ENCODE data around the gene TXNRD2. TPM values are rescaled to one million over a fixed set of nuclear protein-coding genes. Genes with fewer than 3 reads are reported as not detected.

The TXNRD2 gene
- total RNA-seq, 2 experiments from 2014 or later: 24.7 to 28.9 TPM

- no peaks in the 10 kb centered on the region for H4K20me1 ChIP-seq (ENCODE audit: insufficient read depth, low read length)
- H3K4me3 ChIP-seq (ENCODE audit: low read depth, low read length, poor library complexity, severe bottlenecking): no peak overlapping the region
- intact Hi-C loops (cut with micrococcal nuclease; ENCODE audit: unreplicated experiment): loop anchor here (5.0 kb wide), 1 partner anchor 71 kb away; no protein-coding TSS in a partner anchor
- TF ChIP-seq CTCF (conservative IDR thresholded peaks at IDR 0.05; ENCODE audit: low read length) (no peak), EZH2phosphoT487 (IDR thresholded peaks at IDR 0.05; ENCODE audit: borderline replicate concordance, low read depth, low read length) (no peak)
- H3K36me3 ChIP-seq (ENCODE audit: insufficient read depth, low read length): no peaks in the 10 kb centered on the region; the same call in 1 of the 2 replicates
- POLR2A ChIA-PET: interaction anchor here (0.6 kb wide), 1 partner anchor 15 kb away, joined by 6 read pairs; no protein-coding TSS in a partner anchor
- no peak overlapping the region for H3K4me2 ChIP-seq (ENCODE audit: low read length)
- H2AFZ ChIP-seq (ENCODE audit: low read length): no peak overlapping the region
- no peaks in the 10 kb centered on the region for H3K79me2 ChIP-seq (ENCODE audit: insufficient read depth, low read depth, low read length)
- no peaks in the 10 kb centered on the region for H3K9me3 ChIP-seq (ENCODE audit: low read length)
- BruUV-seq (replicated peaks): no TSS peak
- peaks cover 13% of the 10 kb centered on the region for H3K4me1 ChIP-seq (ENCODE audit: insufficient read depth, low read length, poor library complexity, severe bottlenecking)
- DNase-seq (ENCODE audit: low spot score): no peak
- CTCF ChIA-PET (ENCODE audit: unreplicated experiment): no interaction called here
- no peaks in the 10 kb centered on the region for H3K9me2 ChIP-seq (ENCODE audit: insufficient read depth, low read length)
- no peak overlapping the region for H3K27ac ChIP-seq (ENCODE audit: low read depth, low read length, poor library complexity, severe bottlenecking)
Observed at GRCh38 chr22:19913337-19913936, 28.2 kb downstream of the TXNRD2 start.

- no peak overlapping the region for H3K4me2 ChIP-seq (ENCODE audit: low read length)
- H3K36me3 ChIP-seq (ENCODE audit: insufficient read depth, low read length): no peaks in the 10 kb centered on the region; the same call in 1 of the 2 replicates
- H3K27ac ChIP-seq (ENCODE audit: low read depth, low read length, poor library complexity, severe bottlenecking): no peak overlapping the region
- H3K9me2 ChIP-seq (ENCODE audit: insufficient read depth, low read length): no peaks in the 10 kb centered on the region
- peak; percentile 20 for DNase-seq (ENCODE audit: low spot score)
- no peak overlapping the region for H2AFZ ChIP-seq (ENCODE audit: low read length)
- ChIA-PET CTCF (ENCODE audit: unreplicated experiment) (interaction anchor here (0.6 kb wide), 1 partner anchor 182 kb away, joined by 3 read pairs; no protein-coding TSS in a partner anchor), POLR2A (no interaction called here)
- no peaks in the 10 kb centered on the region for H3K9me3 ChIP-seq (ENCODE audit: low read length)
- peaks cover 13% of the 10 kb centered on the region for H3K4me1 ChIP-seq (ENCODE audit: insufficient read depth, low read length, poor library complexity, severe bottlenecking)
- intact Hi-C loops (cut with micrococcal nuclease; ENCODE audit: unreplicated experiment): loop anchor here (5.0 kb wide), 1 partner anchor 70 kb away; no protein-coding TSS in a partner anchor
- no TSS peak for BruUV-seq (replicated peaks)
- TF ChIP-seq CTCF (conservative IDR thresholded peaks at IDR 0.05; ENCODE audit: low read length) (0 out of 2 replicates have a peak, but pooled peaks have one; percentile 30), EZH2phosphoT487 (IDR thresholded peaks at IDR 0.05; ENCODE audit: borderline replicate concordance, low read depth, low read length) (no peak)
- no peak overlapping the region for H3K4me3 ChIP-seq (ENCODE audit: low read depth, low read length, poor library complexity, severe bottlenecking)
- no peaks in the 10 kb centered on the region for H3K79me2 ChIP-seq (ENCODE audit: insufficient read depth, low read depth, low read length)
- no peaks in the 10 kb centered on the region for H4K20me1 ChIP-seq (ENCODE audit: insufficient read depth, low read length)
Observed at GRCh38 chr22:19912271-19912999, 29.2 kb downstream of the TXNRD2 start.

All from OCI-LY7 (cell line).